Measurements from ENCODE around the gene NBR1.

DNA sequence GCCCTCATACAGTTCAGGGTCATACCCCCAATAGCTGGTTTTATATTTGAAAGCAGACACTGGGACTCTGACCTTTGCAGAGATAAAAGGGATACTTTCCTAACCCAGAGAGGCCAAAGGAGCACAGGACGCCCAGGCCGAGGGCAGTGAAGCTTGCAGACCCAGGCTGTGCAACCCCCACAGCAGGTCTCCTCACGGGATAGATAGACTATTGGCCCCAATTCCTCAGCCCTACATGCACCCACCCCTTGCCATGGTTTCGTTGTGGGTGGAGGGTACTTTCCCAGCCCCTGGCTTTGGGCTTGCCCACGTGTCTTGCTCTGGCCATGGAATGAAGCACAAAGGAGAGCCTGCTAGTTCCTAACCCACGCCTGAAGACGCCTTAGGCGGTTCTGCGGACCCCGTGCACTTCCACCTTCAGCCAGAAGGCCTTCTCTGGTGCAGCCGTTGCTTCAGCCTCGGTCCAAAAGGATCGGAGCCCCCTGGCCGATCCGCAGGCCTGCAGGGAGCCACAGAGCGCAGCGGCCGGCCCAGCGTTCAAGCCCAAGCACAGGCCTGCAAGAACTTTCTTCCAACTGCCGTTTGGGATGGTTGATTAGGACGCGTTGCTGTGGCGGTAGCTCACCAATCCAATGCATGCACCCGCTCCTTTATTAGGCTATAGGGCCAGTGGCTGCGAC, 36.1 kb upstream of the NBR1 start:
- TF ChIP-seq, protein P1, sequence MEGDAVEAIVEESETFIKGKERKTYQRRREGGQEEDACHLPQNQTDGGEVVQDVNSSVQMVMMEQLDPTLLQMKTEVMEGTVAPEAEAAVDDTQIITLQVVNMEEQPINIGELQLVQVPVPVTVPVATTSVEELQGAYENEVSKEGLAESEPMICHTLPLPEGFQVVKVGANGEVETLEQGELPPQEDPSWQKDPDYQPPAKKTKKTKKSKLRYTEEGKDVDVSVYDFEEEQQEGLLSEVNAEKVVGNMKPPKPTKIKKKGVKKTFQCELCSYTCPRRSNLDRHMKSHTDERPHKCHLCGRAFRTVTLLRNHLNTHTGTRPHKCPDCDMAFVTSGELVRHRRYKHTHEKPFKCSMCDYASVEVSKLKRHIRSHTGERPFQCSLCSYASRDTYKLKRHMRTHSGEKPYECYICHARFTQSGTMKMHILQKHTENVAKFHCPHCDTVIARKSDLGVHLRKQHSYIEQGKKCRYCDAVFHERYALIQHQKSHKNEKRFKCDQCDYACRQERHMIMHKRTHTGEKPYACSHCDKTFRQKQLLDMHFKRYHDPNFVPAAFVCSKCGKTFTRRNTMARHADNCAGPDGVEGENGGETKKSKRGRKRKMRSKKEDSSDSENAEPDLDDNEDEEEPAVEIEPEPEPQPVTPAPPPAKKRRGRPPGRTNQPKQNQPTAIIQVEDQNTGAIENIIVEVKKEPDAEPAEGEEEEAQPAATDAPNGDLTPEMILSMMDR (IDR thresholded peaks at IDR 0.05 in 8 of 11, conservative IDR thresholded peaks at IDR 0.05 in 3 of 11), result no peak
- no peak for TF ChIP-seq POLR2A (IDR thresholded peaks at IDR 0.05)

All from spleen (tissue), 7 donors.